HG03025 (cell line): ENCODE data around the gene ADCYAP1R1.

ENCODE experiments used
- ATAC-seq: cut with Tn5 transposase; IDR thresholded peaks from one replicate; pipeline ENCODE4 v1.9.1; 2021; ENCODE audit warnings: mild to moderate bottlenecking, moderate library complexity; ENCODE audit not compliant: unreplicated experiment, low FRiP score

The ADCYAP1R1 gene

DNA sequence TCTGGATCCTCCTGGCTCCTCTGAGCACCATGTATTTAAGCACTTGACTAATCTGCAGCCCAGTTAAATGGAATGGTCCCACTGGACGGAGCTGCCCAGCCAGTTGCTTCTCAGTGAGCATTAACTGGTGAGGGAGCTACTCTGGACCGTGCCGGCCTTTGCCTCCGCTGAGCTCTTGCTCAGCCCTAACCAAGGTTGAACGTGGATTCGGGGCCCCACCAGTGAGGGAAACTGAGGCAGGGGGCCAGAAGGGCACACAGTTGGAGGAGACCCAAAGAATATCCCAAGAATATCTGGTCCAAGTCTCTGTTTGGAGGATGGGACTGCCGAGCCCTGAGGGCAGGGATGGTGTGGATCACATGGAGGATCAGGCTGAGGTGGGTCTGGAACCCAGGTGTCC lies 13.7 kb downstream of the ADCYAP1R1 start:
- ATAC-seq = no peak

- ATAC-seq = no peak
Measured at GRCh38 chr7:31066516-31067130, 14.5 kb downstream of the ADCYAP1R1 start.

DNA sequence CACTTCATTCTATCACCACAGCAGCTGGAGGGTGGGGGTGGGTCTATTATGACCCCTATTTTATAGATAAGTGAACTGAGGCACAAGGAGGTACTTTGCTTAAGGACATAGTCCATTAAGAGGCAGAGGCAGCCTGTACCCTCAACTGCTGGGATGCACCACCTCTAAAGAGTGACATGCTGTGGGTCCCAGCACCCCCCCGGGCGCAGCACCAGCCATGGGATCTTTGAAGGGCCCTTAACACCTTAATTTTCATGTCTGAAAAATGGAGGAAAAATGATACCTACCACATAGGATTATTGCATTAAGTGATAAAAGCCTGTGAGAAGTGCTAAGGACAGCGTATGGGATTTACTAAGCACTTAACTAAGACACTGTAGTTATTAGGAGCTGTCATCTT lies 15.4 kb downstream of the ADCYAP1R1 start:
- ATAC-seq = no peak

DNA sequence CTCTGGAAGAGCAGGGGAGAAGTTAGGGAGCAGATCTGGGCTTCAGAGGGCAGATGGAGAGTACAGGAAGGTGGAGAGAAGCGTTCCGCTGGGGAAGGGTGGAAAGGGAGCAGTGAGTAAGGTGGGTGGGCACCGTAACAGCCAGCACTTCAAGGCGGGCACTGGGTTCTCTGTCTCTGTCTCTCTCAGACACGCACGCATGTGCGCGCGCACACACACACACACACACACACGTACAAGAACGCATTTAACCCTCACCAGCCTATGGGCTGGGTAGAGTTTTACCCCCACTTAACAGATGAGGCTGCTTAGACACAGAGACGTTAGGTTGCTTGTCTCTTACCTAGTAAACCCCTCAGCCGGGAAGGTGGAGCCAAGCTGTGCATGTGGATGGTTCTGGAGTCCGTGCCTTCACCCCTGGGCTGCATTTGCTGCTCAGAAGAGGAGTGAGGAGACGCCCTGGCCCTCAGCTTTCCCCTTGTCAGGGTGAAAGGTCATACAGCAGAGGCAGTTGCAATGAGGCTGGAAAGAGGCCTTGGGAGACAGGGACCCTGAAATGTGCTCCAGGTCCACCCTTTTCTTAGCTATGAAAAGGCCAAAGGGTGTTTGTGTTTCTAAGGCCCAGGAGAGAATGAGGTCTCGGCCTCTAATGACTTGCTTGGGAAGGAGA lies 16.0 kb downstream of the ADCYAP1R1 start:
- ATAC-seq = no peak

DNA sequence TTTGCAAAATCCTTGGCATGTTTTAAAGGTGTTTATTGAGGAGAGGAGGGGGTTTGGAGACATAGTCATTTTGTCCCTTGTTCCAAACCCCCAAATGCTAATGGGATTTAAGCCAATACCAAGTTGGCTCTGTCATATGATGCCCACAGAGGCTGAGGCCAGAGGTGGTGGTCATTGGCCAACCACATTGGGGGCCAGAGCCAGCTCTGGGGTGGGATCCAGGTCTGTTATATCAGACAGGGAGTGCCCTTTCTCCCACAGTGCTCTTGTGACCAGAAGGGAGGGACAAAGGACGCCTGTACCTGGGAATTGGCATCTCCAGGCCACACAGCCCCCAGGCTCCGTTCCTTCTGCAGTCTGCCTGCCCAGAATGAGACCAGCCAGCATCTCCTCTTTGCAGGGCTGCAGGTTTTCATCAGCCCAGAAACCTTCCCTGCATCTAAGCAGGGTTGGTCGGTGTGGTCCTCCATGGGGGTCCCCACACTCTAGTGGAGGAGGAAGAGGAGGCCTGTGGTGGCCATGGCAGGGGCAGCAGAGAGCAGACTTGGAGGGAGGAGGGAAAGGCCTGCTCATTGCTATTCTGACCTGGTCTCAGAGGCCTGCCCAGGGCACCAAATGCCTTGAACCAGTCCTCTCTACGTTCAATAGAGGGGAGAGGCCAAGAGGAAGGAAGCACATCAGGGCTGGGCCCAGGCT lies 17.9 kb downstream of the ADCYAP1R1 start:
- ATAC-seq = no peak

DNA sequence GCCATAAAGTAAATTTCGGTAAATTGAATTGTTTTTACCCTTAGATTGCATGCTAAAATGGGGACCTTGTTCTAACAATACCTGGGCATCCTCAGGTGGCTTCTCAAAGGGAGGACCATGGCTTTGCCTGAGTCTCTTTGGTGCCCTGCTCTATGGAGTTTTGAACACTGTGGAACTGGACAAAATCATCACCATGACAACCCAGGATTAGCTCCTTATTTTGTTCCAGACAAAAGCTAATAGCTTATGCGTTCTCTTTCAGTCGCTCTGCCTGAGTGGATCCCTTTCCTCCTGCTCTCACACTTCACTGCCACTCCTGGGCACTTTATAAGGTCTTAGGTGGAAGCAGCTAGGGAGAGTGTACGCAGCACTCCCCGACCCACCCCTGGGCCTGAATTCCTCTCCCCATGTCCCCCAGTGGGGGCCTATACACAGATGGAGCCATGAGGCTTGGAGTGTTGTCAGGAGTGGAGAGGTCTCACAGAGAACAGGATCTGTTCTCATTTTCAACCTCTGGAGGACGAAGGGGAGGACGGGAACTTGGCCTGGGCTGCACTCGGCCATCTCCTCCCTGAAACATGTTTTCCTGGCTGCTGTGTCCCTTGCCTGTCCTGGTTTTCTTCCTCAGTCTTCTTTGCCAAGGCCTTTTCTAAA lies 19.0 kb downstream of the ADCYAP1R1 start:
- ATAC-seq = no peak

DNA sequence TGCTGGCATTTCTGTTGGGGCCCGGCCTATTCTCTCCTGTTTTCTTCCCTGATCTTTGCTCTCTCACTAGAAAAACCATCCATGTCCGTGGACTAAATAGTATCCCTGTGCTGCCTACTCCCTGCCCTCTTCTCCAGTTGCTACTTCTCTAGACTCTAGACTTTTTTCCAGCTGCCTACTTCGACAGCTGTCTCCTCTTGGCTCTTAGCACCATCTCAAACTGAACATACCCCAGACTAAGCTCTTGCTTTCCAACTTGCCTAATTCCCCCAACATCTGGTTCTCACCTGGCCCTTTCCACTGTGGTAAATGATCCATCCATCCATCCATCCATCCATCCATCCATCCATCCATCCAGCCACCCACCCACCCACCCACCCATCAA lies 19.5 kb downstream of the ADCYAP1R1 start:
- no peak for ATAC-seq

GRCh38 chr7:31073326-31074119 lies 21.4 kb downstream of the ADCYAP1R1 start:
- no peak for ATAC-seq

GRCh38 chr7:31074120-31074383 lies 21.9 kb downstream of the ADCYAP1R1 start:
- no peak for ATAC-seq

DNA sequence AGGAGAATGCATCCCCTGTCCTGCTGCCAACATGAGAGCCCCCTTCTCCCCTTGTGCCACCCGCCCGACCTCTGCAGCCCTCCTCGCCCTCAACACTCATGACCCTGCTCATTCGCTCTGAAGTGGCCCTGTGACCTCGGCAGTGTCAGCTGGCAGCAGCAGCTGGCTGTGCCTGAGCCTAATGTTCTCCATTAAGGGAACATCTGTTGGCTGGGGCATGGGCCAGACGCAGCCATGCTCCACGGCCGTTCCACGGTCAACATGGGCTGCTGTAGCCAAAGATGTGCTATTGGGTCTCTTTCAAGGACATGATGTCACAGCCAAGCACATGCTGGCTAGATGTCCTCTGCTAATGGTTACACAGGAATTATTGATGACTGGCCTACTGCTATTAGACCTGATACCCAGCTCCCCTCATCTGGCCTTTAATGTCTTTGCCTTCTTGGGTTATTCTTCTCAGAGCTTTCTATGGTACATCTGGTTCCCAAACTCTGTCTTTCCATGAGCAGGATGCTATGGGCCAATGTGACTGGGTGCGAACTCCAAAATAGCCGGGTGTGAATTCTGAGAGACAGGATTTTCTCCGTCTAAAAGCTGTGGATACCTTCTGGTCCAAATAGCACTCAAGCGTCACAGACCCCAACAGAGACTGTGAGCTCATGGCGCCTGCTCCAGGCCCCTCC lies 22.4 kb downstream of the ADCYAP1R1 start:
- ATAC-seq = no peak

DNA sequence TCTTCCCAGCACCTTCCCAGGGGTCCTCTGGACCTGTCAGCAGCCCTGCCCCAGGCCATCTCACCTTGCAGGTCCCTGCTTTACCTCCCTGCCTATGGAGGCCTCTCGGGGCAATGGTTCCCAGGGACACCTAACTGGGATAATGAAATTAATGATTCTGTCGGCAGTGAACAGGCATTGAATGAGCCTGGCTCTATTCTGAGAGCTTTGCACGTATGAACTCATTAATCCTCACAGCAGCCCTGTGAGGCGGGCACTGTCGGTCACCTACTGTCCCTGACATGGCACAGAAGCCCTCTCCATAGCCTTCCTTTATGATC lies 22.9 kb downstream of the ADCYAP1R1 start:
- ATAC-seq = no peak

GRCh38 chr7:31076051-31076450 lies 23.9 kb downstream of the ADCYAP1R1 start:
- no peak for ATAC-seq

GRCh38 chr7:31076641-31077310 lies 24.7 kb downstream of the ADCYAP1R1 start:
- no peak for ATAC-seq

DNA sequence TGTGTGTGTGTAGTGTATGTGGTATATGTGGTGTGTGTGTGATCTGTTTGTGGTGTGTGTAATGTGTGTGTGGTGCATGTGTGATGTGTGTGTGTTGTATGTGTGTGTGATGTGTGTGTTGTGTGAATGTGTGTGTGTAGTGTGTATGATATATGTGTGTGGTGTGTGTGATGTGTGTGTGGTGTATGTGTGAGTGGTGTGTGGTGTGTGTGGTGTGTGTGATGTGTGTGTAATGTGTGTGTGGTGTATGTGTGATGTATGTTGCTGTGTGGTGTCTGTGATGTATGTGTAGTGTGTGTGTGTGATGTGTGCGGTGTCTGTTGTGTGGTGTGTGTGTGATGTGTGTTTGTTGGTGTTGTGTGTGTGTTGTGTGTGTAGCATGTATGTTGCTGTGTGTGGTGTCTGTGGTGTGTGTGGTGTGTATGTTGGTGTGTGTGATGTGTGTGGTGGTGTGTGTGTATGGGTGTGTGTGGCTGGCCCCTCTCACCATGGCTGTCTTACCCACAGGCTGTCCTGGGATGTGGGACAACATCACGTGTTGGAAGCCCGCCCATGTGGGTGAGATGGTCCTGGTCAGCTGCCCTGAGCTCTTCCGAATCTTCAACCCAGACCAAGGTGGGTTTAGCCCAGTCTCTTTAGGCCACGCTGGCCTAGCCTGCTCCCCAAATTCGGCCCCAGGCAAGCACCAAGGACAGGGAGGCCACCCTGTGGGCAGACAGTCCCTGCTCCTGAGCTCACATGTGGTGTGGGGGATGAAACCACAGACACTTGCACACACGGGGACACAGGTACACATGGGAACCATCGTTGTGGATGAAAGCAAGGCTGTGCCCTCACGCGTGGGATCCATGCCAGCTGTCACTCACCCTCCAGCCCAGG lies 25.6 kb downstream of the ADCYAP1R1 start:
- ATAC-seq = no peak

GRCh38 chr7:31078363-31078990 lies 26.4 kb downstream of the ADCYAP1R1 start:
- ATAC-seq = no peak

DNA sequence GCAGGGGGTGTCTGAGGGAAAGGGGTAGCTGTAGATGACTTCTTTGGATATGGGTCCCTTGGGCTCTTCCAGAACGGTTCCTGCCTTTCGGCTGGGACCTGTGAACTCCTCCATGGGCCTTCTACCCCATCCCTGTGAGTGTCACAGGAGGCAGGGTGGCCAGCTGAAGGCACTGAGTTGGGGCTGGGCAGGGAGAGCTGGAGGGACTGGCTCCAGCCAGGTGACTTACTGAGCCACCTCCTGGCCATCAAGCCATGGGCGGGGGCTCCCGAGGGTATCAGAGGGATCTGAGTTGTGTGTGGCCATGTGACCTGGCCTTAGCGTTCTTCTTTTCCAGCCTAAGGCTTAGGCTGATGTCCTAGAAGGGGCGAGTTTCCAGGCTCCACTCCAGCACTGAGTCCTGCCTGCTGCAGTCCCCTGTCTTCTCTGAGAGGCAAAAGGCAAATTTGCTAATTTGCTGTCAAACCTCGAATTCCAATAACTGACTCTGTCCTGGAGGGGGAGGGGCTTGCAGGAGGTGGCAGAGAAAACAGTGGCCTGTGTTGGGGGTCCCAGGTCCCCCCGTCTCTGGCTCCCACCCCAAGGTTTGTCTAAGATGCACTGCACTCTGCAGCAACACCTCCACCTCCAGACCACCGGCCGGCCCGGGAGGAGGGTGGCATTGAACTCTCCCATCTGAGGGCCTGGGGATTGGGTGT lies 27.2 kb downstream of the ADCYAP1R1 start:
- ATAC-seq = no peak

DNA sequence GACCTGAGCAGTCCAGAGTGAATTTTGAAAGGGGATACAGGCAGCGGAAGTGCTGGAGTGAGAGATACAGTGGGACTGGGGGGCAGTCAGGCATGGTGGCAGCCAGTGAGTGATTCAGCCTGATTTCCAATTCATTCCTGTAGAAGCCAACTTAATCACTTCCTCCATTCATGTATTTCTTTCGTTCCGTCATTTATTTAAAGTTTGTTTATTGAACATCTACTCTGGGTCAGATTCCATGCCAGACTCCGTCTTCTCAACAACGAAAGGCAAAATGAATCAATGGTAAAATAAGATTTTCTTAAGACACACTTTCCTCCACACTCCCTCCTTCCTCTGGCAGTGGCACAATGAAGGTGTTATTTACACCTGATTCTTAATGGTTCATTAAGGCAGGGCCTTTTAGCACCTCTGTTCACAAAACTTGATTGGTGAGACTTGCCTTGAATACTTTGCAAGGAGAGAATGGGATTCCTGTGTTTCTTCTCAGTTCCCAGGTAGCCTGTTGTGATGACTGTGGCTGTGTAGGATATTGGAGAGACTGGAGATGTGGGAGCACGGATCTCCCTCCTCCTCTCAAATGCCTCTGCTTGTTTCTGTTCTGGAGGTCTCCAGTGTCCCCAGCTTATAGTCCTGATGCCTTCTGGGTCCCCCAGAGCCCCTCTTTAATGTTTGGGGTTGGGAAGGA lies 27.9 kb downstream of the ADCYAP1R1 start:
- ATAC-seq = no peak
